Smooth muscle cell of the pulmonary artery (primary cell): Measurements from ENCODE around the gene DIP2B. TPM values are rescaled to one million over a fixed set of nuclear protein-coding genes. Genes with fewer than 3 reads are reported as not detected.

ENCODE experiments used
- total RNA-seq: library from RNA; depleted of rRNA; stranded (reverse); fragments of >200 nt; gene quantifications from 2 replicates; pipeline ENCODE4 v1.2.3, GENCODE V29; 2014

DIP2B gene
- 25.7 and 34.1 TPM in 2 replicates for total RNA-seq

GRCh38 chr12:50504798-50505674 lies at the start of gene DIP2B:
DIP2B (plus strand) TSS chr12:50504985; CDS start chr12:50505141, 156 bp downstream.

GRCh38 chr12:50763639-50764285 lies 259.0 kb downstream of the DIP2B start, which contains the start of gene ATF1:
ATF1 (plus strand) TSS chr12:50764101; CDS start chr12:50780146, 16,045 bp downstream.

Other genes starting within 250 kb of the DIP2B start
- 102 and 123 TPM in 2 replicates for gene LIMA1, start 221.5 kb upstream of the DIP2B start, total RNA-seq
- gene FAM186A, start 108.4 kb upstream of the DIP2B start, total RNA-seq = not detected in 2 replicates
- 40.0 and 49.1 TPM in 2 replicates for gene LARP4, start 104.1 kb upstream of the DIP2B start, total RNA-seq